Liver (tissue), 9 donors: Measurements from ENCODE around the gene UNC5B. TPM values are rescaled to one million over a fixed set of nuclear protein-coding genes. Genes with fewer than 3 reads are reported as not detected.

Experiments
- DNase-seq: peaks from one replicate; pipeline ENCODE4 v3.0.0-alpha.2; 2017; ENCODE audit warnings: low spot score
- H3K27ac ChIP-seq, 2 donors: one replicate each; pipeline ENCODE4 v1.7.0; 2013; ENCODE audit warnings: inconsistent platforms in 2 of 2, low read length in 2 of 2, control low read depth in 1 of 2, low read depth in 1 of 2, mild to moderate bottlenecking in 1 of 2
- H3K27me3 ChIP-seq, 4 donors: one replicate each; pipeline versions ENCODE4 v1.6.1 to v1.7.0; 2013; ENCODE audit warnings: low read length in 3 of 4, inconsistent platforms in 1 of 4, mild to moderate bottlenecking in 1 of 4, moderate library complexity in 1 of 4; ENCODE audit not compliant: control insufficient read depth in 4 of 4, insufficient read depth in 4 of 4
- H3K36me3 ChIP-seq, 4 donors: one replicate each; pipeline versions ENCODE4 v1.6.1 to v1.7.0; 2013; ENCODE audit warnings: low read length in 3 of 4, mild to moderate bottlenecking in 3 of 4, low read depth in 1 of 4, moderate library complexity in 1 of 4; ENCODE audit not compliant: control insufficient read depth in 4 of 4, insufficient read depth in 3 of 4
- H3K4me1 ChIP-seq, 4 donors: one replicate each; pipeline versions ENCODE4 v1.6.1 to v1.7.0; 2013; ENCODE audit warnings: low read length in 3 of 4, mild to moderate bottlenecking in 3 of 4, moderate library complexity in 1 of 4; ENCODE audit not compliant: control insufficient read depth in 4 of 4, insufficient read depth in 4 of 4
- H3K4me3 ChIP-seq, 3 donors: one replicate each; pipeline versions ENCODE4 v1.6.1 to v1.7.0; 2013; ENCODE audit warnings: low read length in 3 of 3, control low read depth in 1 of 3, low read depth in 1 of 3, mild to moderate bottlenecking in 1 of 3
- H3K9ac ChIP-seq, 2 donors: one replicate each; pipeline ENCODE4 v1.7.0; 2013; ENCODE audit warnings: low read length in 2 of 2, mild to moderate bottlenecking in 2 of 2, moderate library complexity in 2 of 2, control low read depth in 1 of 2, low read depth in 1 of 2
- H3K9me3 ChIP-seq, 4 donors: one replicate each; pipeline versions ENCODE4 v1.6.1 to v1.7.0; 2013; ENCODE audit warnings: low read length in 3 of 4; ENCODE audit not compliant: control insufficient read depth in 4 of 4
- CTCF ChIP-seq: fragments of 150-350 bp; IDR thresholded peaks from 2 replicates; pipeline ENCODE4 v1.5.1; 2017; ENCODE audit warnings: improper control_type of control experiment, low read depth, low read length; ENCODE audit not compliant: missing input control
- EGR1 ChIP-seq, 2 donors: IDR thresholded peaks; 2 replicates each; pipeline ENCODE4 v1.6.1; 2016 to 2018; ENCODE audit warnings: antibody characterized with exemption in 2 of 2, low read depth in 2 of 2
- FOXA1 ChIP-seq: IDR thresholded peaks from 2 replicates; pipeline ENCODE4 v1.6.1; 2016; ENCODE audit warnings: antibody characterized with exemption
- GABPA ChIP-seq, 2 donors: IDR thresholded peaks in 1 of 2; conservative IDR thresholded peaks in 1 of 2; 2 replicates each; pipeline ENCODE4 v1.6.1; 2016; ENCODE audit warnings: antibody characterized with exemption in 2 of 2, mild to moderate bottlenecking in 1 of 2, moderate library complexity in 1 of 2
- HNF4A ChIP-seq, 2 donors: conservative IDR thresholded peaks; 2 replicates each; pipeline ENCODE4 v1.6.1; 2016; ENCODE audit warnings: antibody characterized with exemption in 2 of 2, mild to moderate bottlenecking in 2 of 2
- HNF4G ChIP-seq: IDR thresholded peaks from 2 replicates; pipeline ENCODE4 v1.6.1; 2016; ENCODE audit warnings: antibody characterized with exemption
- JUND ChIP-seq, 2 donors: IDR thresholded peaks; 2 replicates each; pipeline ENCODE4 v1.6.1; 2016; ENCODE audit warnings: antibody characterized with exemption in 2 of 2
- RAD21 ChIP-seq, 2 donors: IDR thresholded peaks; 2 replicates each; pipeline ENCODE4 v1.6.1; 2016; ENCODE audit warnings: antibody characterized with exemption in 2 of 2, mild to moderate bottlenecking in 2 of 2
- RXRA ChIP-seq, 2 donors: IDR thresholded peaks; 2 replicates each; pipeline ENCODE4 v1.6.1; 2017 to 2018; ENCODE audit warnings: antibody characterized with exemption in 2 of 2, mild to moderate bottlenecking in 1 of 2
- SP1 ChIP-seq: IDR thresholded peaks from 2 replicates; pipeline ENCODE4 v1.6.1; 2018; ENCODE audit warnings: antibody characterized with exemption, mild to moderate bottlenecking
- YY1 ChIP-seq: IDR thresholded peaks from 2 replicates; pipeline ENCODE4 v1.6.1; 2016; ENCODE audit warnings: antibody characterized with exemption, mild to moderate bottlenecking
- WGBS: extraction: QIAGEN DNeasy Blood & Tissue Kit; methylation state at CpG from one replicate; pipeline ENCODE4 v1.1.7; 2013; 5-methylcytosine and 5-hydroxymethylcytosine counted together
- polyA plus RNA-seq, 2 donors: library from polyadenylated mRNA; stranded (reverse) in 1 of 2; unstranded in 1 of 2; fragments of 200-250 nt in 1 of 2; fragments of >200 nt in 1 of 2; fragmentation: Nextera tagmentation in 1 of 2; extraction: Ambion mirVana in 1 of 2; gene quantifications; one replicate each; pipeline versions ENCODE4 v1.2.1 to v1.2.3, GENCODE V29; 2013 to 2015
- total RNA-seq, 2 donors: library from RNA; depleted of rRNA; stranded (reverse); fragments of >200 nt; gene quantifications; one replicate each; pipeline ENCODE4 v1.2.3, GENCODE V29; 2014
- TF ChIP-seq, protein P1 (sequence below): IDR thresholded peaks from 2 replicates; pipeline ENCODE4 v1.6.1; 2016; ENCODE audit warnings: antibody characterized with exemption, mild to moderate bottlenecking
- TF ChIP-seq, protein P2 (sequence below): IDR thresholded peaks from 2 replicates; pipeline ENCODE4 v1.6.1; 2016; ENCODE audit warnings: antibody characterized with exemption
- TF ChIP-seq, protein P3 (sequence below): IDR thresholded peaks from 2 replicates; pipeline ENCODE4 v1.6.1; 2016; ENCODE audit warnings: antibody characterized with exemption
- donor health status: healthy.
- donor health status: healthy.
- donor health status: healthy.
- donor health status: healthy.
- donor health status: healthy.

UNC5B gene
- total and polyA plus RNA-seq, 4 donors = 0.56 to 1.8 (median 1.3) TPM

DNA sequence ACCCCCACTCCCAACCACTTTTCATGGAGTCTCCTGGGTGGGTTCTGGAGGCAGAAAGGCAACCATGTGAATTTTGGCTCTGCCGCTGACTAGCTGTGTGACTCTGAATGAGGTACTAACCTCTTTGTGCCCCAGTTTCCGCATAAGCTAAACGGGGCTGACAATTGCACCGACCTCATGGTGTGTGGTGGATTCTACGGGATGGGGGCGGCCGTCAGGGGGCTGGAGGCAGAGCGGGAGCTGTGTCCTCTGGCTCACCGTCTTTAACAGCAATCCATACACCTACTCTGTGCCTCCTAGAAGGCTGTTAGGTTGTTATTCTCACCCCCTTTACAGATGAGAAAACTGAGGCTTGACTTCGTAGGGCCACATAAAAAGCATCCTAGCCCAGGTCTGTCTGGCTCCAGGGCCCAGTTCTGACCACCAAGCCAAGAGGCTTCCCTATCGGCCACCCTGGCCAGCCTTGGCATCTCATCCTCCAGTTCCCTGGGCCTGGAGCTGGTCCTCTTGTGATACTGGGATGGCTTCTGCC lies 102.4 kb downstream of the UNC5B start:
- no peaks in the 10 kb centered on the region for H3K36me3 ChIP-seq
- no peak for DNase-seq
- H3K27me3 ChIP-seq = no peaks in the 10 kb centered on the region
- 59% methylated on average over 11 of the region's 11 CpGs for WGBS
- H3K9me3 ChIP-seq = no peaks in the 10 kb centered on the region
- H3K4me1 ChIP-seq = peaks cover 1 to 11% (median 4%) of the 10 kb centered on the region in 4 donors
- no peak overlapping the region for H3K9ac ChIP-seq
- H3K4me3 ChIP-seq = peak overlapping the region in 1 of 3 donors; percentile 28
- no peak for TF ChIP-seq EGR1 (IDR thresholded peaks at IDR 0.05; ENCODE audit: low read depth in 2 of 2)
- no peak overlapping the region for H3K27ac ChIP-seq

DNA sequence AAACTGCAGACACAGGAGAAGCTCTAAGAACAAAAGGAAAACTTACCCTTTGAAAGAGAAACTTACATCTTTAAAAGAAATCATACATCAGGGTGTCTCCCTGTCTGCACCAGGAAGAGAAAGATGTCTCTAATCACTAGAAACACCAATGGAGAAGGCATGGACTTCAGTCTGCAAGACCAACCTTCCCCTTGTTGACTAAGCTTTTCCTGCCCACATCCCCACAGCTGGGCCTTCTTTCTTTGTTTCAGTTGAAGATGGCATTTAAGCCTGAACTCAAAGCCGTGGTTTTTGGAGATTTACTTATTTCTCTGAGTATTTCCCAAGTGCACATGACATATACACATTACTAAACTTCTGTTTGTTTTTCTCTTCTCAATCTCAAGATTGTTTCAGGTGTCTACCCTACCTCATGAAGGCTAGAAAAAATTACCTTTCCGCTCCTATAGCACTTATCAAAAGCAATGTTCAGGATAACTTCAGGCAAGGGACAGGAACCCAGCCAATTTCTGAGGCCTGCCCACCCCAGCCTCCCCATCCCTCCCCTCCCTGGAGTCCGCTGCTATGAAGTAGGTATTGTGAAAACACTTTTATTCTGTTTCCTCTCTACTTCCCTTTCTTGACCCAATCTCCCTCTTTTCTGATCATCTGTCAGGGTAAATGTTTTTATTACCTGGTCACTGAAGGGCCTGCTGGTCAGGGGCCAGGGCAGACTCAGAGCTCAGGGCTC lies 103.9 kb downstream of the UNC5B start:
- Histone ChIP-seq H3K9ac (no peak overlapping the region), H3K27me3 (no peaks in the 10 kb centered on the region), H3K27ac (no peak overlapping the region), H3K9me3 (no peaks in the 10 kb centered on the region), H3K4me3 (no peak overlapping the region), H3K4me1 (peaks cover 3 to 19% (median 10%) of the 10 kb centered on the region in 4 donors), H3K36me3 (no peaks in the 10 kb centered on the region)
- WGBS = 81% methylated on average over 3 of the region's 3 CpGs
- TF ChIP-seq CTCF = no peak
- DNase-seq = no peak

- no peaks in the 10 kb centered on the region for H3K9me3 ChIP-seq
- DNase-seq = no peak
- no peak overlapping the region for H3K27ac ChIP-seq
- no peak overlapping the region for H3K4me3 ChIP-seq
- H3K36me3 ChIP-seq = no peaks in the 10 kb centered on the region
- peaks cover 3 to 19% (median 10%) of the 10 kb centered on the region in 4 donors for H3K4me1 ChIP-seq
- no peak overlapping the region for H3K9ac ChIP-seq
- WGBS = 87% methylated on average over 6 of the region's 6 CpGs
- TF ChIP-seq FOXA1 (no peak), RAD21 (IDR thresholded peaks at IDR 0.05) (no peak), GABPA (IDR thresholded peaks at IDR 0.05 in 1 of 2, conservative IDR thresholded peaks at IDR 0.05 in 1 of 2) (no peak), HNF4G (no peak), YY1 (no peak), JUND (IDR thresholded peaks at IDR 0.05) (no peak), HNF4A (conservative IDR thresholded peaks at IDR 0.05) (no peak), SP1 (no peak), EGR1 (IDR thresholded peaks at IDR 0.05; ENCODE audit: low read depth in 2 of 2) (no peak), RXRA (IDR thresholded peaks at IDR 0.05) (no peak), CTCF (no peak)
- TF ChIP-seq, protein P1, sequence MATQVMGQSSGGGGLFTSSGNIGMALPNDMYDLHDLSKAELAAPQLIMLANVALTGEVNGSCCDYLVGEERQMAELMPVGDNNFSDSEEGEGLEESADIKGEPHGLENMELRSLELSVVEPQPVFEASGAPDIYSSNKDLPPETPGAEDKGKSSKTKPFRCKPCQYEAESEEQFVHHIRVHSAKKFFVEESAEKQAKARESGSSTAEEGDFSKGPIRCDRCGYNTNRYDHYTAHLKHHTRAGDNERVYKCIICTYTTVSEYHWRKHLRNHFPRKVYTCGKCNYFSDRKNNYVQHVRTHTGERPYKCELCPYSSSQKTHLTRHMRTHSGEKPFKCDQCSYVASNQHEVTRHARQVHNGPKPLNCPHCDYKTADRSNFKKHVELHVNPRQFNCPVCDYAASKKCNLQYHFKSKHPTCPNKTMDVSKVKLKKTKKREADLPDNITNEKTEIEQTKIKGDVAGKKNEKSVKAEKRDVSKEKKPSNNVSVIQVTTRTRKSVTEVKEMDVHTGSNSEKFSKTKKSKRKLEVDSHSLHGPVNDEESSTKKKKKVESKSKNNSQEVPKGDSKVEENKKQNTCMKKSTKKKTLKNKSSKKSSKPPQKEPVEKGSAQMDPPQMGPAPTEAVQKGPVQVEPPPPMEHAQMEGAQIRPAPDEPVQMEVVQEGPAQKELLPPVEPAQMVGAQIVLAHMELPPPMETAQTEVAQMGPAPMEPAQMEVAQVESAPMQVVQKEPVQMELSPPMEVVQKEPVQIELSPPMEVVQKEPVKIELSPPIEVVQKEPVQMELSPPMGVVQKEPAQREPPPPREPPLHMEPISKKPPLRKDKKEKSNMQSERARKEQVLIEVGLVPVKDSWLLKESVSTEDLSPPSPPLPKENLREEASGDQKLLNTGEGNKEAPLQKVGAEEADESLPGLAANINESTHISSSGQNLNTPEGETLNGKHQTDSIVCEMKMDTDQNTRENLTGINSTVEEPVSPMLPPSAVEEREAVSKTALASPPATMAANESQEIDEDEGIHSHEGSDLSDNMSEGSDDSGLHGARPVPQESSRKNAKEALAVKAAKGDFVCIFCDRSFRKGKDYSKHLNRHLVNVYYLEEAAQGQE = no peak
- TF ChIP-seq, protein P2, sequence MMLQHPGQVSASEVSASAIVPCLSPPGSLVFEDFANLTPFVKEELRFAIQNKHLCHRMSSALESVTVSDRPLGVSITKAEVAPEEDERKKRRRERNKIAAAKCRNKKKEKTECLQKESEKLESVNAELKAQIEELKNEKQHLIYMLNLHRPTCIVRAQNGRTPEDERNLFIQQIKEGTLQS = no peak
- TF ChIP-seq, protein P3, sequence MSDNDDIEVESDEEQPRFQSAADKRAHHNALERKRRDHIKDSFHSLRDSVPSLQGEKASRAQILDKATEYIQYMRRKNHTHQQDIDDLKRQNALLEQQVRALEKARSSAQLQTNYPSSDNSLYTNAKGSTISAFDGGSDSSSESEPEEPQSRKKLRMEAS = no peak
- no peaks in the 10 kb centered on the region for H3K27me3 ChIP-seq
Measured at GRCh38 chr10:71316786-71317160, 104.4 kb downstream of the UNC5B start.
